OCI-LY1 (cell line): Measurements from ENCODE around the gene RAD51B.
"Not testable (repeated sequence)": the region's sequence is repeated elsewhere in the genome, so short reads cannot be mapped to it uniquely, and the experiment has no call there.

Source experiments
- H2AFZ ChIP-seq: fragments of 200-600 bp; sonication (generic), shearing (Covaris generic); 2 replicates; pipeline ENCODE4 v1.6.0; 2014; ENCODE audit warnings: antibody characterized with exemption, mild to moderate bottlenecking, low read length
- H3F3A ChIP-seq: fragments of 200-600 bp; sonication (generic), shearing (Covaris generic); 2 replicates; pipeline ENCODE4 v1.6.0; 2014; ENCODE audit warnings: mild to moderate bottlenecking, antibody characterized with exemption, low read length, moderate library complexity; ENCODE audit not compliant: insufficient read depth
- H3K27ac ChIP-seq: fragments of 200-600 bp; sonication (generic); 2 replicates; pipeline ENCODE4 v1.5.1; 2014; ENCODE audit warnings: low read length, mixed run types, mild to moderate bottlenecking, low read depth; ENCODE audit not compliant: poor library complexity, severe bottlenecking
- H3K27me3 ChIP-seq: fragments of 200-600 bp; sonication (generic); 2 replicates; pipeline ENCODE4 v1.6.0; 2014; ENCODE audit warnings: antibody characterized with exemption, mild to moderate bottlenecking, low read length, moderate library complexity; ENCODE audit not compliant: insufficient read depth
- H3K36me3 ChIP-seq: fragments of 200-600 bp; sonication (generic); 2 replicates; pipeline ENCODE4 v1.6.1; 2014; ENCODE audit warnings: mild to moderate bottlenecking, antibody characterized with exemption, low read length, moderate library complexity, mixed read lengths; ENCODE audit not compliant: insufficient read depth
- H3K4me1 ChIP-seq: fragments of 200-600 bp; sonication (generic); 2 replicates; pipeline ENCODE4 v1.5.1; 2014; ENCODE audit warnings: mild to moderate bottlenecking, low read length, moderate library complexity; ENCODE audit not compliant: insufficient read depth, severe bottlenecking
- H3K4me2 ChIP-seq: fragments of 200-600 bp; sonication (generic), shearing (Covaris generic); 2 replicates; pipeline ENCODE4 v1.6.1; 2014; ENCODE audit warnings: low read length
- H3K4me3 ChIP-seq: fragments of 200-600 bp; sonication (generic); 2 replicates; pipeline ENCODE4 v1.5.1; 2014; ENCODE audit warnings: low read length, low read depth, mild to moderate bottlenecking, mixed read lengths; ENCODE audit not compliant: poor library complexity, severe bottlenecking
- H3K79me2 ChIP-seq: fragments of 200-600 bp; shearing (Covaris generic); 2 replicates; pipeline ENCODE4 v1.6.1; 2016; ENCODE audit warnings: mixed run types, low read length, mixed read lengths; ENCODE audit not compliant: insufficient read depth
- H3K9ac ChIP-seq: fragments of 200-600 bp; sonication (generic), shearing (Covaris generic); 2 replicates; pipeline ENCODE4 v1.6.1; 2014; ENCODE audit warnings: mild to moderate bottlenecking, low read length, mixed read lengths
- H3K9me2 ChIP-seq: fragments of 200-600 bp; sonication (generic), shearing (Covaris generic); 2 replicates; pipeline ENCODE4 v1.6.1; 2014; ENCODE audit warnings: low read depth, mild to moderate bottlenecking, low read length, mixed read lengths
- H3K9me3 ChIP-seq: fragments of 200-600 bp; shearing (Covaris generic); 2 replicates; pipeline ENCODE4 v1.6.1; 2014; ENCODE audit warnings: low read length, mixed read lengths
- H4K20me1 ChIP-seq: fragments of 200-600 bp; sonication (generic), shearing (Covaris generic); 2 replicates; pipeline ENCODE4 v1.6.0; 2016; ENCODE audit warnings: mild to moderate bottlenecking, low read length; ENCODE audit not compliant: insufficient read depth
- EZH2 ChIP-seq: fragments of 200-600 bp; sonication (generic), shearing (Covaris generic); IDR thresholded peaks from 2 replicates; pipeline ENCODE4 v1.8.0; 2017; ENCODE audit warnings: borderline replicate concordance, mixed run types, mild to moderate bottlenecking, antibody characterized with exemption, low read length, moderate library complexity, mixed read lengths
- TF ChIP-seq, protein P1 (sequence below): fragments of 200-600 bp; sonication (generic), shearing (Covaris generic); IDR thresholded peaks from 2 replicates; pipeline ENCODE4 v1.5.1; 2017; ENCODE audit warnings: mild to moderate bottlenecking, antibody characterized with exemption, low read length, moderate library complexity, mixed read lengths

The RAD51B gene

GRCh38 chr14:68301219-68301618, 481.6 kb downstream of the RAD51B start:
- Histone ChIP-seq H4K20me1 (no peaks in the 10 kb centered on the region), H3K4me2 (no peak overlapping the region), H3K27ac (no peak overlapping the region), H3K9me2 (no peaks in the 10 kb centered on the region), H3F3A (no peaks in the 10 kb centered on the region), H3K9me3 (peaks cover 7% of the 10 kb centered on the region; the same call in 1 of the 2 replicates), H3K4me3 (no peak overlapping the region), H3K79me2 (no peaks in the 10 kb centered on the region), H3K9ac (no peak overlapping the region), H3K4me1 (peaks cover 29% of the 10 kb centered on the region), H2AFZ (no peak overlapping the region), H3K27me3 (no peaks in the 10 kb centered on the region), H3K36me3 (peaks cover 12% of the 10 kb centered on the region; the same call in 1 of the 2 replicates)
- no peak for TF ChIP-seq EZH2
- TF ChIP-seq, protein P1, sequence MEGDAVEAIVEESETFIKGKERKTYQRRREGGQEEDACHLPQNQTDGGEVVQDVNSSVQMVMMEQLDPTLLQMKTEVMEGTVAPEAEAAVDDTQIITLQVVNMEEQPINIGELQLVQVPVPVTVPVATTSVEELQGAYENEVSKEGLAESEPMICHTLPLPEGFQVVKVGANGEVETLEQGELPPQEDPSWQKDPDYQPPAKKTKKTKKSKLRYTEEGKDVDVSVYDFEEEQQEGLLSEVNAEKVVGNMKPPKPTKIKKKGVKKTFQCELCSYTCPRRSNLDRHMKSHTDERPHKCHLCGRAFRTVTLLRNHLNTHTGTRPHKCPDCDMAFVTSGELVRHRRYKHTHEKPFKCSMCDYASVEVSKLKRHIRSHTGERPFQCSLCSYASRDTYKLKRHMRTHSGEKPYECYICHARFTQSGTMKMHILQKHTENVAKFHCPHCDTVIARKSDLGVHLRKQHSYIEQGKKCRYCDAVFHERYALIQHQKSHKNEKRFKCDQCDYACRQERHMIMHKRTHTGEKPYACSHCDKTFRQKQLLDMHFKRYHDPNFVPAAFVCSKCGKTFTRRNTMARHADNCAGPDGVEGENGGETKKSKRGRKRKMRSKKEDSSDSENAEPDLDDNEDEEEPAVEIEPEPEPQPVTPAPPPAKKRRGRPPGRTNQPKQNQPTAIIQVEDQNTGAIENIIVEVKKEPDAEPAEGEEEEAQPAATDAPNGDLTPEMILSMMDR = no peak

DNA sequence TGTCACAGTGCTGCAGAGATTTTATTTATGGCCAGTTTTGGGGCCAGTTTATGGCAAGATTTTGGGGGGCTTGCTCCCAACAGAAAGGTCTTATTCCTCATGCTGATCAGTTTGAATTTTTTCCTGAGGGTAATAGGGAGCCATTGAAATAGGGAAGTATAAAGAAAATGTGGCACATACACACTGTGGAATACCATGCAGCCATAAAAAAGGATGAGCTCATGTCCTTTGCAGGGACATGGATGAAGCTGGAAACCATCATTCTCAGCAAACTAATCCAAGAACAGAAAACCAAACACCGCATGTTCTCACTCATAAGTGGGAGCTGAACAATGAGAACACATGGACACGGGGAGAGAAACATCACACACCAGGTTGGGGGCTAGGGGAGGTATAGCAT, 483.4 kb downstream of the RAD51B start:
- Histone ChIP-seq H3K4me1 (peaks cover 38% of the 10 kb centered on the region), H3K36me3 (peaks cover 12% of the 10 kb centered on the region; the same call in 1 of the 2 replicates)
- H3K4me3 ChIP-seq, H3K4me2 ChIP-seq, H3K27ac ChIP-seq, H2AFZ ChIP-seq, H3K27me3 ChIP-seq, H3K9ac ChIP-seq, H3K79me2 ChIP-seq, H3F3A ChIP-seq, H4K20me1 ChIP-seq, H3K9me3 ChIP-seq, H3K9me2 ChIP-seq: not testable (repeated sequence)

- H3K79me2 ChIP-seq = no peaks in the 10 kb centered on the region
- H3K4me3 ChIP-seq = no peak overlapping the region
- no peaks in the 10 kb centered on the region for H3F3A ChIP-seq
- H3K9me2 ChIP-seq = no peaks in the 10 kb centered on the region
- no peaks in the 10 kb centered on the region for H3K27me3 ChIP-seq
- H3K9ac ChIP-seq = peak overlapping the region; percentile 49
- no peaks in the 10 kb centered on the region for H4K20me1 ChIP-seq
- H3K27ac ChIP-seq = peak overlapping the region; percentile 79
- TF ChIP-seq, protein P1 = no peak
- no peak for TF ChIP-seq EZH2
- H3K9me3 ChIP-seq = peaks cover 5% of the 10 kb centered on the region; the same call in 1 of the 2 replicates
- H3K4me1 ChIP-seq = peaks cover 53% of the 10 kb centered on the region
- peak overlapping the region; percentile 37 for H3K4me2 ChIP-seq
- H2AFZ ChIP-seq = no peak overlapping the region
- H3K36me3 ChIP-seq = peaks cover 9% of the 10 kb centered on the region; the same call in 1 of the 2 replicates
Measured at GRCh38 chr14:68305738-68306137, 486.2 kb downstream of the RAD51B start.

- H4K20me1 ChIP-seq = no peaks in the 10 kb centered on the region
- TF ChIP-seq EZH2 = no peak
- TF ChIP-seq, protein P1 = no peak
- H3K4me3 ChIP-seq = no peak overlapping the region
- 0 out of 2 replicates have a peak, but pooled peaks cover 5% of the 10 kb centered on the region for H3K36me3 ChIP-seq
- H3K27me3 ChIP-seq = no peaks in the 10 kb centered on the region
- peak overlapping the region; percentile 79 for H3K27ac ChIP-seq
- H3K4me2 ChIP-seq = peak overlapping the region; percentile 37
- no peaks in the 10 kb centered on the region for H3K79me2 ChIP-seq
- peak overlapping the region; percentile 49 for H3K9ac ChIP-seq
- no peak overlapping the region for H2AFZ ChIP-seq
- peaks cover 53% of the 10 kb centered on the region for H3K4me1 ChIP-seq
- no peaks in the 10 kb centered on the region for H3K9me2 ChIP-seq
- 0 out of 2 replicates have a peak, but pooled peaks cover 4% of the 10 kb centered on the region for H3K9me3 ChIP-seq
- H3F3A ChIP-seq = no peaks in the 10 kb centered on the region
Measured at GRCh38 chr14:68306265-68306933, 486.8 kb downstream of the RAD51B start.
